ENCODE data around the gene C1orf159.
A peak's percentile ranks its signal among the peaks of the same experiment; 100 is the strongest.

The C1orf159 gene

GRCh38 chr1:1092894-1093609 lies 22.8 kb downstream of the C1orf159 start:
- Histone ChIP-seq H2BK5ac (ENCODE audit: low read depth, low read length, poor library complexity, severe bottlenecking) (no peak overlapping the region), H4K91ac (ENCODE audit: low read length) (no peak overlapping the region), H3K79me1 (replicated peaks; ENCODE audit: low read length, poor library complexity, severe bottlenecking) (no peaks in the 10 kb centered on the region), H3K9me3 (ENCODE audit: control insufficient read depth, low read length) (no peaks in the 10 kb centered on the region), H3K4me1 (ENCODE audit: control insufficient read depth, insufficient read depth, low read depth, low read length) (no peaks in the 10 kb centered on the region), H3K4me3 (ENCODE audit: insufficient read depth in 1 of 2, low read depth in 1 of 2, low read length in 2 of 2) (no peak overlapping the region), H2AK5ac (ENCODE audit: low read length, severe bottlenecking) (no peak overlapping the region), H3K9ac (ENCODE audit: low read length) (no peak overlapping the region), H2BK12ac (ENCODE audit: low read length in 2 of 2) (no peak overlapping the region), H3K27me3 (ENCODE audit: control insufficient read depth in 1 of 2, insufficient read depth in 1 of 2, low read length in 2 of 2) (no peaks in the 10 kb centered on the region), H3K27ac (ENCODE audit: low read length, poor library complexity, severe bottlenecking) (no peak overlapping the region), H2BK120ac (ENCODE audit: low read depth, low read length) (no peak overlapping the region), H2AFZ (ENCODE audit: low read depth, low read length) (no peak overlapping the region), H3K14ac (ENCODE audit: low read length in 2 of 2) (no peak overlapping the region), H3K4me2 (ENCODE audit: low read length, poor library complexity, severe bottlenecking) (no peak overlapping the region), H4K8ac (ENCODE audit: low read length) (no peak overlapping the region), H3K23ac (ENCODE audit: low read length in 2 of 2) (no peak overlapping the region), H3K18ac (ENCODE audit: low read depth in 1 of 2, low read length in 2 of 2) (no peak overlapping the region), H3K36me3 (ENCODE audit: control insufficient read depth in 1 of 2, insufficient read depth in 2 of 2, low read depth in 1 of 2, low read length in 2 of 2) (peaks cover 0 to 22% of the 10 kb centered on the region in 2 experiments), H3K4ac (ENCODE audit: low read depth in 1 of 2, low read length in 2 of 2) (no peak overlapping the region), H2BK15ac (ENCODE audit: low read depth, poor library complexity, severe bottlenecking) (no peak overlapping the region)
- no peak for DNase-seq
- 93% methylated on average over 14 of the region's 14 CpGs for WGBS

DNA sequence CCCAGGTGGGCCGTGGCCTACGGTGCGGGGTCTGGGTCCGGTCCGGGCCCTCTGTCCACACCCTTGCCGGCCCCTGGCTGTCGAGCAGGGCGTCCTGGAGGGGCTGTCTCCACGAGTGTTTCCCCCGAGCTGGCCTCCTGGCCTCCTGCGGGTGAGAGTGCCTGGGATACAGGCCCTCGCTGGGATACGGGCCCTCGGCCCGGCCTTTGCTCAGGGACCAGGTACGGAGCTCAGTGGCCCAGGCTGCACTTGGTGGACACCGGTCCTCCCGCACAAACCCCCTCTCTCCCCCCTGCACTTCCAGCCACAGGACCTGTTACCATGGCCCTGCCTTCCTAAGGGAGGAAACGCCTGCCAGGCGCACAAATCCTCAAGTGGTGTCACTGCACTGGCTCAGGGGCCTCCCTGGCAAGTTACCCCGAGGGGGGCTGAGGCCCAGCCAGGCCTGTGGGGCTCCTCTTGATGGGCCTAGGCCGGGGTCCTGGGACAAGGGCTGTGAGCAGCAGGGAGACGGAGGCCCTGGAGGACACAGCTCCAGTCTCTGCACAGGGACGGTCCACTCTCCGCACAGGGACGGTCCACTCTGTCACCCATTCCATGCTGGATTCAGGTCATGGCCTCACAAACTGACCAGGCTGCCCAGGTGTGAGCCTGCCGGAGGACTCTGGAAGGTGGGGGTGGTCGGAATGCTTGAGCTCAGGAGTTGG lies 23.6 kb downstream of the C1orf159 start:
- no peaks in the 10 kb centered on the region for H3K9me3 ChIP-seq (ENCODE audit: control insufficient read depth, low read length)

DNA sequence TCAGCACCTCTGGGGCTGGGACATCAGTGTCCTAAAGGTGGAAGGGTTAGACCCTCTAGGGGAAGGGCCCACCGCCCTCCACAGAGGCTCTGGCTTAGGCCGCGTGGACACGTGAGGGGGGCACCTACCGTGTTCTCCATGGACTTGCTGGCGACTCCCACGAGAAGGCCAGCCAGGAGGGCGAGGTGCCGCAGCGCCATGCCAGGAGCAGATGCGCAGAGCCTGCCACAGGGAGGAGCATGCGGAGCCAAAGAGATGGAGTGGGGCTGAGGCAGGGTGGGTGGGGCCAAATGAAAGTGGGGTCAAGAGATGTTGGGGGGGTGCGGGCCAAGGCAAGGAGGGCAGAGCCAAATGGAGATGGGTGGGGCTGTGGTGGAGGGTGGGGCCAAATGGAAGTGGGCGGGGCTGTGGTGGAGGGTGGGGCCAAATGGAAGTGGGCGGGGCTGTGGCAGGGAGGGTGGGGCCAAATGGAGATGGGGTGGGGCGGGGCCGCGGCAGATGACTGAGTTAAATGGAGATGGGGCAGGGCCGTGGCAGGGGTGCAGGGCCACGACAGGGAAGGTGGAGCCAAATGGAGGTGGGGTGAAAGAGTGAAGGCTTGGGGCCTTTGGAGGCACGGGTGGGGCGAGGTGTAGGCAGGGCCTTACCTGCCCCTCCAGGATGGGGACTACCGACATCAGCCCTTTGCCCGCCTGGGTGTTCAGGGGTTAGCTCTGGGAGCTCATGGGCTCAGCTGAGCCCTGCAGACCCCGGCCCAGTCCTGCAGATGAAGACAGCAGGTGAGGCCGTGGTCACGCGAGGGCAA lies 24.3 kb downstream of the C1orf159 start:
- Histone ChIP-seq H3K14ac (ENCODE audit: low read length in 2 of 2) (no peak overlapping the region), H4K8ac (ENCODE audit: low read length) (no peak overlapping the region), H2AK5ac (ENCODE audit: low read length, severe bottlenecking) (no peak overlapping the region), H3K9me3 (ENCODE audit: control insufficient read depth, low read length) (no peaks in the 10 kb centered on the region), H2BK15ac (ENCODE audit: low read depth, poor library complexity, severe bottlenecking) (no peak overlapping the region), H3K79me1 (replicated peaks; ENCODE audit: low read length, poor library complexity, severe bottlenecking) (no peaks in the 10 kb centered on the region), H3K23ac (ENCODE audit: low read length in 2 of 2) (no peak overlapping the region), H3K27me3 (ENCODE audit: control insufficient read depth in 1 of 2, insufficient read depth in 1 of 2, low read length in 2 of 2) (no peaks in the 10 kb centered on the region), H3K4ac (ENCODE audit: low read depth in 1 of 2, low read length in 2 of 2) (peak overlapping the region in 1 of 2 experiments; percentile 30), H2BK120ac (ENCODE audit: low read depth, low read length) (no peak overlapping the region), H3K27ac (ENCODE audit: low read length, poor library complexity, severe bottlenecking) (no peak overlapping the region), H3K18ac (ENCODE audit: low read depth in 1 of 2, low read length in 2 of 2) (no peak overlapping the region), H3K4me2 (ENCODE audit: low read length, poor library complexity, severe bottlenecking) (no peak overlapping the region), H3K4me1 (ENCODE audit: control insufficient read depth, insufficient read depth, low read depth, low read length) (no peaks in the 10 kb centered on the region), H3K4me3 (ENCODE audit: insufficient read depth in 1 of 2, low read depth in 1 of 2, low read length in 2 of 2) (no peak overlapping the region), H3K36me3 (ENCODE audit: control insufficient read depth in 1 of 2, insufficient read depth in 2 of 2, low read depth in 1 of 2, low read length in 2 of 2) (peaks cover 0 to 32% of the 10 kb centered on the region in 2 experiments), H3K9ac (ENCODE audit: low read length) (no peak overlapping the region), H4K91ac (ENCODE audit: low read length) (no peak overlapping the region), H2AFZ (ENCODE audit: low read depth, low read length) (no peak overlapping the region), H2BK5ac (ENCODE audit: low read depth, low read length, poor library complexity, severe bottlenecking) (no peak overlapping the region), H2BK12ac (ENCODE audit: low read length in 2 of 2) (no peak overlapping the region)
- DNase-seq = no peak
- 99% methylated on average over 28 of the region's 28 CpGs for WGBS

More for the DNA sequence above, 23.6 kb downstream of the C1orf159 start:
- H3K14ac ChIP-seq (ENCODE audit: low read length in 2 of 2) = no peak overlapping the region
- 96% methylated on average over 28 of the region's 28 CpGs for WGBS
- no peak overlapping the region for H2AK5ac ChIP-seq (ENCODE audit: low read length, severe bottlenecking)
- no peak for DNase-seq
- no peak overlapping the region for H4K91ac ChIP-seq (ENCODE audit: low read length)
- no peaks in the 10 kb centered on the region for H3K27me3 ChIP-seq (ENCODE audit: control insufficient read depth in 1 of 2, insufficient read depth in 1 of 2, low read length in 2 of 2)
- H3K4ac ChIP-seq (ENCODE audit: low read depth in 1 of 2, low read length in 2 of 2) = no peak overlapping the region
- no peak overlapping the region for H3K4me3 ChIP-seq (ENCODE audit: insufficient read depth in 1 of 2, low read depth in 1 of 2, low read length in 2 of 2)
- no peaks in the 10 kb centered on the region for H3K79me1 ChIP-seq (replicated peaks; ENCODE audit: low read length, poor library complexity, severe bottlenecking)
- no peak overlapping the region for H2BK5ac ChIP-seq (ENCODE audit: low read depth, low read length, poor library complexity, severe bottlenecking)
- no peak overlapping the region for H3K18ac ChIP-seq (ENCODE audit: low read depth in 1 of 2, low read length in 2 of 2)
- no peak overlapping the region for H2BK15ac ChIP-seq (ENCODE audit: low read depth, poor library complexity, severe bottlenecking)
- H3K27ac ChIP-seq (ENCODE audit: low read length, poor library complexity, severe bottlenecking) = no peak overlapping the region
- no peak overlapping the region for H3K9ac ChIP-seq (ENCODE audit: low read length)
- no peak overlapping the region for H4K8ac ChIP-seq (ENCODE audit: low read length)
- H3K36me3 ChIP-seq (ENCODE audit: control insufficient read depth in 1 of 2, insufficient read depth in 2 of 2, low read depth in 1 of 2, low read length in 2 of 2) = peaks cover 0 to 25% of the 10 kb centered on the region in 2 experiments
- no peak overlapping the region for H3K23ac ChIP-seq (ENCODE audit: low read length in 2 of 2)
- no peak overlapping the region for H2BK12ac ChIP-seq (ENCODE audit: low read length in 2 of 2)
- no peak overlapping the region for H2AFZ ChIP-seq (ENCODE audit: low read depth, low read length)
- no peaks in the 10 kb centered on the region for H3K4me1 ChIP-seq (ENCODE audit: control insufficient read depth, insufficient read depth, low read depth, low read length)
- no peak overlapping the region for H2BK120ac ChIP-seq (ENCODE audit: low read depth, low read length)
- no peak overlapping the region for H3K4me2 ChIP-seq (ENCODE audit: low read length, poor library complexity, severe bottlenecking)
